ENCODE data around the gene SLC25A39. TPM values are rescaled to one million over a fixed set of nuclear protein-coding genes. Genes with fewer than 3 reads are reported as not detected.
A peak's percentile ranks its signal among the peaks of the same experiment; 100 is the strongest.

The SLC25A39 gene
- total and polyA plus RNA-seq, 9 of the 15 experiments (the other 6 are each of a cell fraction or from before 2014, with no cell fraction given): 4.8 to 267 (median 140) TPM

- no peak for TF ChIP-seq CHD7 (IDR thresholded peaks at IDR 0.05; ENCODE audit: low read depth, low read length)
- TF ChIP-seq HINFP (tag; conservative IDR thresholded peaks at IDR 0.05; ENCODE audit: low read depth): no peak
- peak; percentile 60; the same call in 1 of the 2 replicates for TF ChIP-seq EGR1 (conservative IDR thresholded peaks at IDR 0.05)
- TF ChIP-seq SNRNP70 (optimal IDR thresholded peaks at IDR 0.05; ENCODE audit: low read depth, low read length): no peak
- peak; percentile 28 to 44; a peak in 1 of 4 replicates for TF ChIP-seq NRF1 (conservative IDR thresholded peaks at IDR 0.05 in 1 of 2, IDR thresholded peaks at IDR 0.05 in 1 of 2)
- no peak for TF ChIP-seq RFX1 (IDR thresholded peaks at IDR 0.05)
- TF ChIP-seq NFE2 (IDR thresholded peaks at IDR 0.05; ENCODE audit: low read depth): 0 out of 2 replicates have a peak, but pooled peaks have one; percentile 2
- TF ChIP-seq ZNF695 (CRISPR knock-in tag; IDR thresholded peaks at IDR 0.05): no peak
- TF ChIP-seq MNT (conservative IDR thresholded peaks at IDR 0.05): peak; percentile 99 to 100
- TF ChIP-seq ZNF764 (CRISPR knock-in tag; IDR thresholded peaks at IDR 0.05; ENCODE audit: low read depth): no peak
- no peak for TF ChIP-seq DACH1 (IDR thresholded peaks at IDR 0.05; ENCODE audit: partially characterized antibody)
- TF ChIP-seq RHOXF2B (CRISPR knock-in tag; conservative IDR thresholded peaks at IDR 0.05): no peak
- no peak for TF ChIP-seq ZNF124 (CRISPR knock-in tag; IDR thresholded peaks at IDR 0.05)
Observed at GRCh38 chr17:44326861-44327444, 2.3 kb upstream of the SLC25A39 start (continued).
